Measurements from ENCODE around the gene GRIK4.

Gene GRIK4

DNA sequence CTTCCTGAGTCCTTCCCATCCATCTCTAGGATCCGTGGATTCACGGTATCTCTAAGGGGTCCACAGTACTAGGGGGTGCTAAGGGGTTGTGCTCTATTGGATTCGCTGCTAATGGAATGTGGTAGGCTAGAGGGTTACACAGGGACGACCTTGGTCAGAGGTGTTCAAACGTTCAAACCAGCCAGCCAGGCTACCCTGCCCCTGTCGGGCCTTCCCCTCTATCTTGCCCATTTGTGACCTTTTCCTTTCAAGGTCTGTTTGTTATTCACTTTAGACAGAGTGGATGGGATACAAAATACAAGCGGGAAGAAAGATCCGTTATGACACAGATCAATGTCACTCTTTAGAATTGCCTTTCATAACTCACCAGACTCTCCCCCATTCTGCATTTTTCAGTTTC is 306.5 kb downstream of the GRIK4 start:
- DNase-seq, result no peak

- no peak for DNase-seq
These were observed 307.5 kb downstream of the GRIK4 start for GRCh38 chr11:120819003-120819402.

GRCh38 chr11:120819437-120820365 is 308.2 kb downstream of the GRIK4 start:
- no peak for DNase-seq

DNA sequence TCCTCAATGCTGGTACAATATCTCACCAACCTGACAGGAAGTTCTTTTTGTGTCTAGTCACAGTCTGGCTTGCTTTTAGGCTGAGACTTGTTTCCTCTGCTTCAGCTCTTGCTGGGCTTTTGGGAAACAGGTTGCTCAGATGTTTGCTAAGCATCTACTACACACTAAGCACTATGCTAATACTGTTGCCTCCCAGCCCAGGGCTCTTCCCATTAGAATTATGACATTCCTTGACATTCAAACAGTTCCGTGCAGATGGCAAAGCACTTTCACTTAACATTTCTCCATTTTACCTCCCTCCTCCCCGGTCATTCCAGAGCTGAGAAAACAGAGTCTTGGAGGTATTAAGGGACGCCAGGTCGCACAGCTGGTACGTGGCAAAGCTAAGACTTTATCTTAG is 311.6 kb downstream of the GRIK4 start:
- DNase-seq, result no peak

GRCh38 chr11:120824242-120824641 is 312.7 kb downstream of the GRIK4 start:
- no peak for DNase-seq

GRCh38 chr11:120827198-120827597 is 315.6 kb downstream of the GRIK4 start:
- no peak for DNase-seq

DNA sequence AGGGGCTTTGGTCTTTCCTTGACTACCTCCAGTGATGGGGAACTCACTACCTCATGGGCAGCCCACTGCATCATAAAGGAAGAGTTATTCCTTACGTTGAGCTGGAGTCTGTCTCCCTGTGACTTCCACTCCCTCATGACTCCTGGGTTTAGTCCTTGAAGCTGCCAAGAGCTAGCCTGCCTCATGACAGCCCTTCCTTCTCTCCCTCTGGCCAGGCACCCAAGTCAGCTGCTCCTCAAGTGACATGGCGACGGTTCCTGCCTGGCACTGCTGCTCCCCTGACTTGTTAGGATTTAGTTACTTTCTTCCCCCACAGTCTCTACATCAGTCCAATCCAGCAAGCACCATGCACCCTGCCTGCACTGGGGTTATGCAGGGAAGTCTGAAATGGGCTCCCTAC is 316.3 kb downstream of the GRIK4 start:
- DNase-seq, result no peak

- no peak for DNase-seq
These were observed 317.3 kb downstream of the GRIK4 start for GRCh38 chr11:120828847-120829246.

DNA sequence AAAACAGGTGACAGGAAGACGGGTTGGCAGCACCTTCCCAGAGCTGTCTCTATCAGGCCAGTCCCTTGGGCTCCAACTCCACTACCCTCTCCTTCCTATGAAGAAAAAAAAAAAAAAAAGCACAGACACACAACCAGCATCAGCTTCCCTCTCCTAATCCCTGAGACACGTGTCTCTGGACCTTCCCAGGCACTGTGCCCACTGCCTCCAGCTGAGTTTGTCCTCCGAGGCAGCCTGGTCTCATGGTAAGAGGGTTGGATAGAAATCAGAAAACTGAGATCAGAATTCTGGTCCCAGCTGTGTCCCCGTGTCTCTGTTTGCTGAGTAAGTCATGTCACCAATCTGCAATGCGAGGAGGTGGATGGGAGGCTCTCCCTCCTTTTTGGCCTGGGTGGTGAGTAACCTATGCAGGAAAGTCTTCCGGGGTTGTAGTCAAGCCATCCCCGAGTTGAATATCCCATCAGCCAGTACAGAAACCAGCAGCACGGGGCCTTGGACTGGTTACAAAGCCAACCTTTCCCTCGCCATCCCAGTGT is 318.6 kb downstream of the GRIK4 start:
- no peak for DNase-seq

DNA sequence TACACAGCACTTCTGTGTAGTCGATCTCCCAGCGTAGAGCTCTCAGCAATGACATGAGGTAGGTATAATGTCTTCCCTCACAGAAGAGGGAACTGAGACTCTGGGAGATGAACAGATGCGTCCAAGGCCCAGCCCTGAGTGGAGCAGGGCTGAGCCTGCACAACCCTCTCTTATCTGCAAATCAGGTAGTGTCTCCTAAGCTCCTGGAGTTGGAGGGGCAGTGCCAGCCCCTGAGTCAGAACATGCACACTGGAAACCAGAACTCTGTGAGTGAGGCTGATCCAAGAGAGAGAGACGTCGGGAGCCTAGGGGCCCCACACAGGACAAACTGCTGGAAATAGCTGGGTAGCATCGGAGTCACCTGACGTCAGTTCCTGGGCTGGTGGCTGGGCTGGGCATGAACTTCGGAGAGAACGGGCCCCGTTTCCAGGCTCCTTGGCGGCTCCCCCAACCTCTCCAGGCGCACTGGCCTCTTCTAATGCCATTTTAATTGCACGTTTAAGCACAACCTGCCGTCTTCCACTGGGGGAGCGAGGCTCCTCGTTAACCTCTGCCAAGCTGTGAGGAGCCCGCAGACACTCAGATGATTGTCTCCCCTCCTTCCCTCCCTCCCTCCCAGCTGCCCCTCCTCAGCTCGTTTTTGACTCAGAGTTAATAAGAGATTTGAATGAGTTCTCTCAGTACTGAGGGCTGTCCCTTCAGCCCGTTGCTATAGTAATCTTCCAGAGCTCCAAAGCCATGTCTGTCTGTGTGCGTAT is 321.1 kb downstream of the GRIK4 start:
- DNase-seq, result no peak

DNA sequence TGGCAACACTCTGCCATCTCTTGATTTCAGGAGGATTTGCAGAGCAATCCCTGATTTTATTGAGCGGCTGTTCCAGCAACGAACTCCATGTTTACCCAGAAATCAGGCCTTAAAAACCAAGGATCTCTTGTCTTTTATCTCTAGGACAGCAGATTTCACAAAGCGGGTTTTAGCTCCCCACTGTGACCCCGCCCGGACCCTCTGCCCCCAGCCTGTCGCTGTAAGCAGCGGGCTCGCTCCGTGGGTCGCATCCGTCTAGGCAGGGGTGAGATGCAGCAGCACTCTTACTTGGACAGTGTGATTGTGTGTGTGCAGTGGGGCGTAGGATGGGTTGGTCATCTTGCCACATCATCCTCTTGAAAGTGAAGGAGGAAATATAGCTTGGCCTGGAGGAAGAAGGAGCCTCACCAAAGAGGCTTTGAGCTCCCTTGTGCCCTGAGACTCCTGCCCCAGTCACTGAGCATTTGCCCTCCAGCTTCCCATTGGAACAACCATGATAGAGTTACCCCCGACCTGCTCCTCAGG is 323.2 kb downstream of the GRIK4 start:
- DNase-seq, result no peak

- DNase-seq, result peak in 1 of 5 experiments; percentile 91
These were observed 324.2 kb downstream of the GRIK4 start for GRCh38 chr11:120835601-120836228.

DNA sequence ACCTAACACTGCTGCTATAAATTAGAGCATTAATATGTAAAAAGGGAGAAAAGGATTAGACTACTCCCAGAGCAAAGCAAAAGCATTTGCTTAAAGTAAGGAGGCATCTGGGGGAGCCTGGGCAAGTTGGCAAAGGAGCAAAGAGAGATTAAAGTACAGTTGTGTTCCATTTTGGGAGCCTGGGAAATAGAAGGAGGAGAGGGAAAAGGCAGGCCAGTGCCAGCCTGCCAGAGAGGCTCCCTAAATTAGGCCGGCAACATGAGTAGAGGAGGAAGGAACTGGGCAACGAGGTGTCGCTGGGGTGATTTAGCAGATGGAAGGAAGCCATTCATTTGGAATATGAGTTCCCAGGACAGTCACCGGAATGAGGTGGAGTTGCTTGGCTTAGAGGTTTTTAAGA is 326.1 kb downstream of the GRIK4 start:
- DNase-seq, result no peak

- DNase-seq, result no peak
These were observed 327.7 kb downstream of the GRIK4 start for GRCh38 chr11:120839201-120839600.

DNA sequence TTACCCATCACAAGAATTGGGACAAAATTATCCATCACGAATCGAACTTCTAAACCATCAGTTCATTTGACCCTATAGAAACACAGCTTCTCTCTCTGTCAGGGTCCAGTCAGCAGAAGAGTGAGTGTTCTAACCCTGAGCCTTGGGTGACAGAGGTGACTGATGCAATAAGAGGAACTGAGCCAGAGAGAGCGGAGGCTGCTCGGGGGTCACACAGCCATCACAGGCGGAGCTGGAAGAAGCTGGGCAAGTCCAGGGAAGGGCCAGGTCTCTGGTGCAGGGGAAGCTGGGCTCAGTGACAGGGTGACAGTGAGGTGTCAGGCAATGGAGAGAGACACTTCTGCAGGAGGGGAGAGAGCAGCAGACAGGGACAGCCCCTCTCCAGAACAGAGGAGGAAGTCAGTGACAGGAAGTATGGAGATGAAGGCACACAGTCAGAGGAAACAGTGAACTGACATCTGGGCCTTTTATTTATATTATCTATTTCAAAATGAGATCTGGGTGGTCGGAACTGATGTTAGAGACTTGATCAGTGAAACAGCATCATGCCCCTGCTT is 328.4 kb downstream of the GRIK4 start:
- no peak for DNase-seq

GRCh38 chr11:120840661-120841060 is 329.1 kb downstream of the GRIK4 start:
- no peak for DNase-seq

DNA sequence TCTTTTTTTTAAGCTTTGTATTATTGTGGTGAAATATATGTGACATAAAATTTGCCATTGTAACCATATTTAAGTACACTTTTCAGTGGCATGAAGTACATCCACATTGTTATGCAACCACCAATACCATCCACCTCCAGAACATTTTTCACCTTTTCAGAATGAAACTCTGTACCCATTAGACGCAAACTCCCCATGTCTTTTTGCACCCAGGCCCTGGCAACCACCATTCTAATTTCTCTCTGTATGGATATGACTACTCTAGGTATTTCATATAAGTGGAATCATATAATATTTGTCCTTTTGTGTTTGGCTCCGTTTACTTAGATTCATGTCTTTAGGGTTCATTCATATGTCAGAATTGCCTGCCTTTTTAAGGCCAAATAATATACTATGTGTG is 329.5 kb downstream of the GRIK4 start:
- no peak for DNase-seq

DNA sequence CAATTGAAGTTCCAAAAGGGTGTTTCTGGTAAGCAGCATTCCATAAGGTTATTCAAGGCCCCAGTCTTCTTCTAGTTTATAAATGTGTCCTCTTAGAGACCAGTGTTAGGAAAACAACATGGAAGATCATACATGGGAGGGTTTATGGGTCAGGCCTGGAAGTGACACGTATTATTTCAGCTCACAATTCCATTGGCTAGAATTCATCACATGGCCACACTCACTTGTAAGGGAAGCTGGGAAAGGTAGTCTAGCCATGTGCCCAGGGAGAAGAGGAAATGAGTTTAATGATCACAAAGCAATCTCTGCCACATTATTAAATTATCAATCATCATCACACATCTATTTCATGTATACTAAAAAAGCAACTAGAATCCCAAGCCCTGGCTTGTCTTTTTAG is 330.6 kb downstream of the GRIK4 start:
- DNase-seq, result no peak

GRCh38 chr11:120853435-120853834 is 341.9 kb downstream of the GRIK4 start:
- no peak for DNase-seq

- no peak for DNase-seq
These were observed 343.4 kb downstream of the GRIK4 start for GRCh38 chr11:120854988-120855387.

DNA sequence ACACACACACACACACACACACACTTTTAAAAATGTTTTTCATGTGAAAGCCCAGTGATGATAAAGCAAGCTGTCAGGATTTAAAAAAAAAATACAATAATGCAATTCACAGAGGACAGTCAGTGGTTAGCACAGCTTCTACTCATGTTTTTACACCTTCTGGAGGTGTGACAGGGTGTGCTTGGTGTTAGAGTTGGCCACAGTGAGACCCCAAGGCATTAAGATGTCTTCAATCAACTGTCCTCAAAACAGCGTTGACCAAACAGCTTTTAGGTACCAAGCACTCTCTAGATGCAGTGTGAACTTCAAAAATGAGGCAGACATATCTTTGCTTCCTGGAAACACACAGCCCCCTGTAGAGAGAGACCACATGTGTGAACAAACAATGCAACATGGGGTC is 346.0 kb downstream of the GRIK4 start:
- DNase-seq, result no peak

- no peak for DNase-seq
These were observed 347.2 kb downstream of the GRIK4 start for GRCh38 chr11:120858740-120859139.

Measured in T-helper 2 cell (primary cell).